K562 (cell line): ENCODE data around the gene NRSN2. TPM values are rescaled to one million over a fixed set of nuclear protein-coding genes. Genes with fewer than 3 reads are reported as not detected.

Experiments
- ATF1 ChIP-seq, 2 experiments: fragments of 450-650 bp in 1 of 2; IDR thresholded peaks; 2 replicates each; pipeline ENCODE4 v1.6.1; 2016; ENCODE audit warnings: missing compliant biosample characterization in 1 of 2, missing genetic modification characterization in 1 of 2
- BMI1 ChIP-seq: fragments of 150-350 bp; IDR thresholded peaks from 2 replicates; pipeline ENCODE4 v1.6.1; 2014; ENCODE audit warnings: low read length
- BRF2 ChIP-seq: IDR thresholded peaks from 3 replicates; pipeline ENCODE4 v1.6.1; 2011; ENCODE audit warnings: borderline replicate concordance, mild to moderate bottlenecking; ENCODE audit not compliant: insufficient read length, insufficient read depth
- CBX5 ChIP-seq: IDR thresholded peaks from 2 replicates; pipeline ENCODE4 v1.6.1; 2014; ENCODE audit warnings: low read depth, borderline replicate concordance
- CEBPB ChIP-seq: fragments of 450-650 bp; IDR thresholded peaks from 2 replicates; pipeline ENCODE4 v1.6.1; 2016; ENCODE audit warnings: missing genetic modification characterization, missing compliant biosample characterization
- CHD2 ChIP-seq: IDR thresholded peaks from 2 replicates; pipeline ENCODE4 v1.6.1; 2011; ENCODE audit warnings: low read depth, low read length
- EP400 ChIP-seq: fragments of 450-650 bp; IDR thresholded peaks from 2 replicates; pipeline ENCODE4 v1.6.1; 2017; ENCODE audit warnings: antibody characterized with exemption, mild to moderate bottlenecking, moderate library complexity
- FOXA3 ChIP-seq, 2 experiments: fragments of 450-650 bp in 1 of 2; sonication (generic) in 1 of 2; formaldehyde crosslinking; IDR thresholded peaks in 1 of 2; conservative IDR thresholded peaks in 1 of 2; 2 replicates each; pipeline versions ENCODE4 v1.4.0 to v1.8.0; 2020 to 2022; ENCODE audit warnings: mild to moderate bottlenecking in 2 of 2, missing genetic modification reagents in 1 of 2
- HDAC2 ChIP-seq: fragments of 450-650 bp; IDR thresholded peaks from 2 replicates; pipeline ENCODE4 v1.6.1; 2016; ENCODE audit warnings: mild to moderate bottlenecking
- KLF13 ChIP-seq: fragments of 450-650 bp; IDR thresholded peaks from 2 replicates; pipeline ENCODE4 v1.6.1; 2016; ENCODE audit warnings: missing genetic modification characterization, low read depth, mild to moderate bottlenecking, missing compliant biosample characterization, moderate library complexity, borderline replicate concordance
- L3MBTL2 ChIP-seq: fragments of 450-650 bp; IDR thresholded peaks from 2 replicates; pipeline ENCODE4 v1.6.1; 2016; ENCODE audit warnings: mild to moderate bottlenecking, moderate library complexity
- MYNN ChIP-seq, 2 experiments: sonication (generic); formaldehyde crosslinking in 1 of 2; IDR thresholded peaks; 2 replicates each; pipeline versions ENCODE4 v1.5.0 to v1.6.1; 2016 to 2020; ENCODE audit warnings: antibody characterized with exemption in 1 of 2, missing genetic modification reagents in 1 of 2
- NBN ChIP-seq: fragments of 450-650 bp; IDR thresholded peaks from 2 replicates; pipeline ENCODE4 v1.6.1; 2016; ENCODE audit warnings: low read depth, mild to moderate bottlenecking
- NEUROD1 ChIP-seq: fragments of 150-350 bp; IDR thresholded peaks from 2 replicates; pipeline ENCODE4 v1.6.1; 2014; ENCODE audit warnings: borderline replicate concordance, low read length, low read depth; ENCODE audit not compliant: partially characterized antibody
- RBBP5 ChIP-seq: fragments of 200-600 bp; sonication (generic); IDR thresholded peaks from 2 replicates; pipeline ENCODE4 v1.6.1; 2012; ENCODE audit warnings: borderline replicate concordance, mild to moderate bottlenecking, low read length, control low read depth, inconsistent platforms; ENCODE audit not compliant: insufficient read depth, poor library complexity, severe bottlenecking
- RBM22 ChIP-seq: fragments of 200-400 bp; formaldehyde crosslinking; IDR thresholded peaks from 2 replicates; pipeline ENCODE4 v1.6.1; 2018; ENCODE audit warnings: low read length, low read depth; ENCODE audit not compliant: poor library complexity, severe bottlenecking
- RFX5 ChIP-seq: IDR thresholded peaks from 2 replicates; pipeline ENCODE4 v1.6.1; 2011; ENCODE audit warnings: low read depth, mild to moderate bottlenecking, improper control_type of control experiment, low read length
- SMAD1 ChIP-seq: fragments of 150-350 bp; IDR thresholded peaks from 2 replicates; pipeline ENCODE4 v1.6.1; 2014; ENCODE audit warnings: low read length, low read depth; ENCODE audit not compliant: partially characterized antibody
- SPI1 ChIP-seq: IDR thresholded peaks from 2 replicates; pipeline ENCODE4 v1.6.1; 2011; ENCODE audit warnings: low read depth, low read length, control low read depth, borderline replicate concordance
- TOE1 ChIP-seq, 2 experiments: fragments of 450-650 bp in 1 of 2; sonication (generic) in 1 of 2; formaldehyde crosslinking in 1 of 2; IDR thresholded peaks; 2 replicates each; pipeline versions ENCODE4 v1.7.1 to v1.8.0; 2016 to 2022; ENCODE audit warnings: borderline replicate concordance in 2 of 2, mild to moderate bottlenecking in 2 of 2, antibody characterized with exemption in 1 of 2, inconsistent platforms in 1 of 2, low read depth in 1 of 2, missing genetic modification reagents in 1 of 2, moderate library complexity in 1 of 2
- ZBTB17 ChIP-seq: fragments of 450-650 bp; formaldehyde crosslinking; IDR thresholded peaks from 2 replicates; pipeline ENCODE4 v1.4.0; 2020; ENCODE audit warnings: mild to moderate bottlenecking
- ZKSCAN1 ChIP-seq: fragments of 150-350 bp; IDR thresholded peaks from 2 replicates; pipeline ENCODE4 v1.6.1; 2016; ENCODE audit warnings: low read depth, low read length
- ZNF146 ChIP-seq: IDR thresholded peaks from one replicate; pipeline ENCODE4 v1.6.1; 2018; ENCODE audit warnings: missing compliant biosample characterization; ENCODE audit not compliant: unreplicated experiment
- ZNF431 ChIP-seq: sonication (generic); formaldehyde crosslinking; IDR thresholded peaks from 2 replicates; pipeline ENCODE4 v1.8.0; 2022; ENCODE audit warnings: mild to moderate bottlenecking, missing genetic modification reagents
- ZNF695 ChIP-seq: fragments of 450-650 bp; formaldehyde crosslinking; IDR thresholded peaks from 2 replicates; pipeline ENCODE4 v1.4.0; 2020; ENCODE audit warnings: mild to moderate bottlenecking, moderate library complexity
- polyA plus RNA-seq, 8 experiments: library from polyadenylated mRNA; depleted of rRNA in 4 of 8; stranded (reverse) in 5 of 8; unstranded in 3 of 8; fragments of >200 nt; fragmentation: Nextera tagmentation in 2 of 8; fragmentation: Illumina TruSeq in 1 of 8; extraction: Ambion mirVana in 2 of 8; extraction: Trizol in 1 of 8; gene quantifications; 2 replicates each; pipeline versions ENCODE4 v1.2.1 to v1.2.3, GENCODE V29; 2011 to 2014; ENCODE audit warnings: inconsistent platforms in 1 of 8, missing spikeins in 1 of 8
- total RNA-seq, 7 experiments: library from RNA; depleted of rRNA in 6 of 7; stranded (reverse); fragments of >200 nt in 6 of 7; fragmentation: Illumina TruSeq in 2 of 7; extraction: Trizol in 2 of 7; gene quantifications; 2 replicates each; pipeline versions ENCODE4 v1.2.1 to v1.2.3, GENCODE V29; 2011 to 2021; ENCODE audit warnings: low replicate concordance in 1 of 7

Gene NRSN2
- total and polyA plus RNA-seq, 9 of the 15 experiments (the other 6 are each of a cell fraction or from before 2014, with no cell fraction given), result 7.5 to 29.7 (median 11.1) TPM

GRCh38 chr20:347640-348484, 951 bp downstream of the NRSN2 start (continued):
- TF ChIP-seq RBBP5 (no peak), NBN (peak; percentile 94), RBM22 (peak; percentile 93), CEBPB (tag) (no peak), HDAC2 (peak; percentile 70; the same call in 1 of the 2 replicates), KLF13 (peak; percentile 54; the same call in 1 of the 2 replicates), ZNF146 (no peak), ZBTB17 (CRISPR knock-in tag) (no peak), NEUROD1 (peak; percentile 20), TOE1 (IDR thresholded peaks at IDR 0.05; ENCODE audit: borderline replicate concordance) (peak; percentile 83), TOE1 (CRISPR knock-in tag; IDR thresholded peaks at IDR 0.05; ENCODE audit: borderline replicate concordance, low read depth) (no peak), ZNF695 (CRISPR knock-in tag) (no peak), CHD2 (no peak), ZKSCAN1 (peak; percentile 97), RFX5 (no peak), EP400 (peak; percentile 82), SMAD1 (no peak), CBX5 (no peak), L3MBTL2 (peak; percentile 50; the same call in 1 of the 2 replicates), ATF1 (CRISPR knock-in tag; IDR thresholded peaks at IDR 0.05) (no peak), ATF1 (tag; IDR thresholded peaks at IDR 0.05) (peak; percentile 66), BMI1 (peak; percentile 86), FOXA3 (CRISPR knock-in tag; conservative IDR thresholded peaks at IDR 0.05 in 1 of 2, IDR thresholded peaks at IDR 0.05 in 1 of 2) (no peak), MYNN (IDR thresholded peaks at IDR 0.05) (no peak), MYNN (CRISPR knock-in tag; IDR thresholded peaks at IDR 0.05) (no peak), BRF2 (no peak), ZNF431 (CRISPR knock-in tag) (no peak), SPI1 (no peak)
